MG63 (cell line): ENCODE data around the gene SHLD1. TPM values are rescaled to one million over a fixed set of nuclear protein-coding genes. Genes with fewer than 3 reads are reported as not detected.

ENCODE experiments used
- DNase-seq: peaks from one replicate; pipeline ENCODE4 v3.0.0-alpha.2; 2020
- H3K27me3 ChIP-seq: fragments of 250-450 bp; sonication (Bioruptor Pico); 2 replicates; pipeline ENCODE4 v1.5.1; 2020; ENCODE audit warnings: mild to moderate bottlenecking, moderate library complexity
- H3K36me3 ChIP-seq: fragments of 250-450 bp; sonication (Bioruptor Pico); 2 replicates; pipeline ENCODE4 v1.5.1; 2020; ENCODE audit warnings: mild to moderate bottlenecking, moderate library complexity
- H3K4me3 ChIP-seq: fragments of 250-450 bp; sonication (Bioruptor Pico); 2 replicates; pipeline ENCODE4 v1.5.1; 2020; ENCODE audit warnings: mild to moderate bottlenecking, moderate library complexity
- H3K9me3 ChIP-seq: fragments of 250-450 bp; sonication (Bioruptor Pico); 2 replicates; pipeline ENCODE4 v1.5.1; 2020; ENCODE audit warnings: mild to moderate bottlenecking, moderate library complexity
- total RNA-seq: library from RNA; depleted of rRNA; stranded (reverse); fragments of >200 nt; shearing (Covaris generic); gene quantifications from 2 replicates; pipeline ENCODE4 v1.2.3, GENCODE V29; 2014; ENCODE audit warnings: low replicate concordance

SHLD1 gene
- total RNA-seq, 1 experiment from 2014 or later, result 6.4 TPM

- no peak for DNase-seq
- no peaks in the 10 kb centered on the region for H3K9me3 ChIP-seq
- H3K27me3 ChIP-seq, result no peaks in the 10 kb centered on the region
- no peaks in the 10 kb centered on the region for H3K36me3 ChIP-seq
- H3K4me3 ChIP-seq, result no peak overlapping the region
Observed at GRCh38 chr20:5827098-5827853, 77.1 kb downstream of the SHLD1 start.

DNA sequence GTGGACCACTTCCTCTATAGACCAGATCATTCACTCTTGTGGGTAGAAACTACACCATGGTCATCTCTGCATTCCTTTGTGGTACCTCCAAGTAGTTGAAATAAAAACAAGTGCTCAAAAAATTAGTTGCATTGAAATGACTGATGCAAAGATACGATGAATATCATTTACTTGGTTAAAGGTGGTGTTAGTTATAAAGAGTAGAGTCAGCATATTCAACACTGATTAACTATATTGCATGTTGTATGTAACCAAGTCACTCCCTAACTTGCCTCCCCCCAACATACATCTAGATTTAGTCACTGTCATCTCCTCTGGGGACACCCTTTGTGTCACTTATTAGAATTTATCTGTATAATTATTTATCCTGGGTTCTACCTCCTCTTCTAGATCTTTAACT lies 77.7 kb downstream of the SHLD1 start:
- Histone ChIP-seq H3K27me3 (no peaks in the 10 kb centered on the region), H3K36me3 (no peaks in the 10 kb centered on the region), H3K9me3 (no peaks in the 10 kb centered on the region), H3K4me3 (no peak overlapping the region)
- DNase-seq, result no peak

DNA sequence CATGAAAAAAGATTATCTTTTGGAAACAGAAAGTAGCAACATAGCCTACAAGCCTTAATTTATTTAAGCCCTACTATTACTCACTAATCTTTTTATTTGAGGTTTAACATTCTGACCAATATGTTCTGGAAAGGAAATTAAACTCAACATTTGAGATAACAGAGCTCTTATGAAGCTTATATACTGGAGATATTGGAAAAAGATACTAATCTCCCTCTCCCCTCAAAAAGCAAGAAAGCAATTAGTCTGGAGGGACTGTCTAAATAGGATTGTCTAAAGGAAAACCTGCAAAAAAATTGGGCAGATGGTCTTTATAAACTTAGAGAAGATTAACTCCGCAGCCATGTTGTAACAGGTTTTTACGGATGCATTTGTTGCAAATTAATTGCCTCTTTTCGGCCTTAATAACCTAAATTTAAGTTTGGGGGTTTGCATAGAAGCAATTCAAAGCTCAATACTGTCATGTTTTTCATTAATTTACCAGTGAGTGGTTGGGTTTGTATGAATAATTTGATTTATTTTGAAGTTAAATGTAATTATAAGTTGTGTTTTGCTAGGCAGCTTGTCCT lies 79.1 kb downstream of the SHLD1 start:
- Histone ChIP-seq H3K9me3 (no peaks in the 10 kb centered on the region), H3K4me3 (no peak overlapping the region), H3K27me3 (no peaks in the 10 kb centered on the region), H3K36me3 (no peaks in the 10 kb centered on the region)
- DNase-seq, result no peak

GRCh38 chr20:5831539-5832237 lies 81.5 kb downstream of the SHLD1 start:
- Histone ChIP-seq H3K27me3 (no peaks in the 10 kb centered on the region), H3K9me3 (no peaks in the 10 kb centered on the region), H3K36me3 (no peaks in the 10 kb centered on the region), H3K4me3 (no peak overlapping the region)
- no peak for DNase-seq

- Histone ChIP-seq H3K27me3 (no peaks in the 10 kb centered on the region), H3K4me3 (no peak overlapping the region), H3K36me3 (no peaks in the 10 kb centered on the region), H3K9me3 (no peaks in the 10 kb centered on the region)
- no peak for DNase-seq
Observed at GRCh38 chr20:5833309-5833941, 83.2 kb downstream of the SHLD1 start.

DNA sequence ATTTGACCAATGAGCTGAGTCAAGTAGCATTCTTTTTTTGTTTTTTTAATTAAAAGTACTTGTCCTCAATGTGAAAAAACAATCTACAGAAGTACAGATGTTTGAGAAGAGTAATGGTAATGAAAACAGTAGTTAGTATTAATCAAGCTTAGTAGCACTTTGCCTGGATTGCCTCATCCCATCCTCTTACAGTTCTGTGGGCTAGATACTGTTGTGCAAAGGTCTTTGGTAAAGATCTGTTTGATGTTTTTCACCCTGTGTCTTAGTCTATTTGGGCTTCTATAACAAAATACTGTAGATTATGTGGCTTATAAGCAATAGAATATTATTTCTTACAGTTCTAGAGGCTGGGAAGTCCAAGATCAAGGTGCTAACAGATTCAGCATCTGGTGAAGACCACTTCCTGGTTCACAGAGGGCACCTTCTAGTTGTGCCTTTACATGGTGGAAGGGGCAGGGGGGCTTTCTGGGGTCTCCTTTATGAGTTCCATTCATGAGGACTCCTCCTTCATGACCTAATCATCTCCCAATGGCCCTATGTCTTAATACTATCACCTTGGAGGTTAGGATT lies 84.3 kb downstream of the SHLD1 start:
- H3K27me3 ChIP-seq, result no peaks in the 10 kb centered on the region
- H3K36me3 ChIP-seq, result no peaks in the 10 kb centered on the region
- no peaks in the 10 kb centered on the region for H3K9me3 ChIP-seq
- H3K4me3 ChIP-seq, result no peak overlapping the region
- no peak for DNase-seq

GRCh38 chr20:5835321-5835821 lies 85.2 kb downstream of the SHLD1 start:
- no peaks in the 10 kb centered on the region for H3K9me3 ChIP-seq
- H3K36me3 ChIP-seq, result no peaks in the 10 kb centered on the region
- H3K4me3 ChIP-seq, result no peak overlapping the region
- peak; percentile 25 for DNase-seq
- no peaks in the 10 kb centered on the region for H3K27me3 ChIP-seq

GRCh38 chr20:5835871-5836270 lies 85.7 kb downstream of the SHLD1 start:
- Histone ChIP-seq H3K4me3 (no peak overlapping the region), H3K36me3 (no peaks in the 10 kb centered on the region), H3K9me3 (no peaks in the 10 kb centered on the region), H3K27me3 (no peaks in the 10 kb centered on the region)
- no peak for DNase-seq

- H3K9me3 ChIP-seq, result no peaks in the 10 kb centered on the region
Observed at GRCh38 chr20:5836569-5836968, 86.4 kb downstream of the SHLD1 start.

GRCh38 chr20:5840411-5841002 lies 90.3 kb downstream of the SHLD1 start:
- DNase-seq, result no peak

More at GRCh38 chr20:5836569-5836968, 86.4 kb downstream of the SHLD1 start:
- no peaks in the 10 kb centered on the region for H3K36me3 ChIP-seq
- H3K27me3 ChIP-seq, result no peaks in the 10 kb centered on the region
- no peak overlapping the region for H3K4me3 ChIP-seq
- DNase-seq, result no peak

DNA sequence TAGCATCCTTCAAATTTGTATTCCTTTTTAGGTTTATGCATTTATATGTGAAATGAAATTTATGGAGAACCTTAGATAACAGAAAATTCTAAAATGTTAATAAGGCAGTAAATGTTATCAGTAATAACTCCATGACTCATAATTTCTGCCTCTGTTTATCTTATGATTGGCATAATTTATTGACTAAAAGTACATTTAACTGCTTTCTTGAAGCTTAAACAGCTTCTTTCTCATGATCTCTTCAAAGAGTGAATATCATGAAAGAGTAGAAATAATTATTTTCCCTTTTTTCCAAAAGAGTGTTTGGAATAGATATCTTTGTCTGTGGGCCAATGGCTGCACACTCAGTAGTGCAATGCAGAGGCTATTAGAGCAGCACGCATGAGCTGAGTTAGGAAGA lies 91.3 kb downstream of the SHLD1 start:
- Histone ChIP-seq H3K27me3 (no peaks in the 10 kb centered on the region), H3K4me3 (no peak overlapping the region), H3K9me3 (no peaks in the 10 kb centered on the region), H3K36me3 (no peaks in the 10 kb centered on the region)
- no peak for DNase-seq

More at GRCh38 chr20:5840411-5841002, 90.3 kb downstream of the SHLD1 start:
- H3K4me3 ChIP-seq, result no peak overlapping the region
- H3K27me3 ChIP-seq, result no peaks in the 10 kb centered on the region
- no peaks in the 10 kb centered on the region for H3K9me3 ChIP-seq
- H3K36me3 ChIP-seq, result no peaks in the 10 kb centered on the region

GRCh38 chr20:5842465-5842864 lies 92.3 kb downstream of the SHLD1 start:
- no peaks in the 10 kb centered on the region for H3K27me3 ChIP-seq
- H3K4me3 ChIP-seq, result no peak overlapping the region
- H3K9me3 ChIP-seq, result no peaks in the 10 kb centered on the region
- H3K36me3 ChIP-seq, result no peaks in the 10 kb centered on the region
- DNase-seq, result no peak

DNA sequence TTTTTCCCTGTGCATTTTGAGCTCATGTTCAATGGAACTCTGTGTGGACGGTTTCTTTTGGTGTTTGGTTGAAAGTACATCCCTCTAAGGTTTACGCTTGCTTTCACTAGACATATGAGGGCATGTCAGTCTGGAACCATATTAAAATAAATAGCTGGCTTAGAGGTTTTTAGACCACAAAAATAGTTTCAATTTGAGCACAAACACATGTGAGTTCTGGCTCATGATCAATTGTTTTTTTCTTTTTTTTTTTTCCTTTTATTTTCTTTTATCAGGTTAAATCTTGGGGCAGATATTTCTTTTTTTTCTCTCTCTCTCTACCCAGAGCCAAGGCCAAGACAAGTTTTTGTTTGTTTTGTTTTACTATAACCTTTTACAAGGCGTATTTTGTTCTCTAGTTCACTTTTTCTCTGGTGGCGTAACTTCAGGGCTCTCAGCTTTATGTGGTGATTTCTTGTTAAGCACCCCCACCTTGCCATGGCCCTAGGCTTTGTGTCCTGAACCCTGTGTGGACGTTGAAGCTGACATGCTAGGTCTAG lies 92.9 kb downstream of the SHLD1 start:
- no peaks in the 10 kb centered on the region for H3K27me3 ChIP-seq
- H3K36me3 ChIP-seq, result no peaks in the 10 kb centered on the region
- no peaks in the 10 kb centered on the region for H3K9me3 ChIP-seq
- DNase-seq, result no peak
- no peak overlapping the region for H3K4me3 ChIP-seq

DNA sequence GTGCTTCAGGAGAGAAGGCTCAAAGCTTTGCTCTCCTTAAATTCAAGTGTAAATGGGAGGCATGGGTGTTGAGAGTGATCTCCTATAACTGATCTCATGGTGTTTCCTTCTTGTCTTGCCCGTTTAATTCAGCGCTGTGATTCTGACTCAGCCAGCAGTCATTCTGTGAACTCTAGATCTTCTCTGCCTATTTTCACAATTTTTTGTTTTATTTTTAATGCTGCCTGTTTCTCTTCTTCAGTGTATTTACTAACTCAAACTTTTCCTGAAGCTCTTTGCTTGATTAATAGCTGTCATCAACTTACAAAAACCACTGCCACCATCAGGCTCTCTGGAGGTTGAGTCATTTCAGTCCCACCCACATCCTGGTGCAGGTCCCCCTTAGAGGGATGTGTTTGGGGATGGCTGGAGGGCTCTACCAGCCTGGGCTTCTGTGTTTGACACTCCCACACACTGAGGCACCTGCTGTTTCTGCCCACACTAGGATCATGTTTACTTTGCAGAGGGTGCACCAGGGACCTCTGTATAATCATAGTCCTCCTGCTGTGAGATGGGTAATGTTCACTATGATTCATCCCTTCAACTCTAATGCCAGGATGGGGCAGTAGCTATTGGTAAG lies 94.0 kb downstream of the SHLD1 start:
- peak; percentile 66 for DNase-seq
- no peaks in the 10 kb centered on the region for H3K9me3 ChIP-seq
- no peak overlapping the region for H3K4me3 ChIP-seq
- H3K27me3 ChIP-seq, result no peaks in the 10 kb centered on the region
- no peaks in the 10 kb centered on the region for H3K36me3 ChIP-seq

DNA sequence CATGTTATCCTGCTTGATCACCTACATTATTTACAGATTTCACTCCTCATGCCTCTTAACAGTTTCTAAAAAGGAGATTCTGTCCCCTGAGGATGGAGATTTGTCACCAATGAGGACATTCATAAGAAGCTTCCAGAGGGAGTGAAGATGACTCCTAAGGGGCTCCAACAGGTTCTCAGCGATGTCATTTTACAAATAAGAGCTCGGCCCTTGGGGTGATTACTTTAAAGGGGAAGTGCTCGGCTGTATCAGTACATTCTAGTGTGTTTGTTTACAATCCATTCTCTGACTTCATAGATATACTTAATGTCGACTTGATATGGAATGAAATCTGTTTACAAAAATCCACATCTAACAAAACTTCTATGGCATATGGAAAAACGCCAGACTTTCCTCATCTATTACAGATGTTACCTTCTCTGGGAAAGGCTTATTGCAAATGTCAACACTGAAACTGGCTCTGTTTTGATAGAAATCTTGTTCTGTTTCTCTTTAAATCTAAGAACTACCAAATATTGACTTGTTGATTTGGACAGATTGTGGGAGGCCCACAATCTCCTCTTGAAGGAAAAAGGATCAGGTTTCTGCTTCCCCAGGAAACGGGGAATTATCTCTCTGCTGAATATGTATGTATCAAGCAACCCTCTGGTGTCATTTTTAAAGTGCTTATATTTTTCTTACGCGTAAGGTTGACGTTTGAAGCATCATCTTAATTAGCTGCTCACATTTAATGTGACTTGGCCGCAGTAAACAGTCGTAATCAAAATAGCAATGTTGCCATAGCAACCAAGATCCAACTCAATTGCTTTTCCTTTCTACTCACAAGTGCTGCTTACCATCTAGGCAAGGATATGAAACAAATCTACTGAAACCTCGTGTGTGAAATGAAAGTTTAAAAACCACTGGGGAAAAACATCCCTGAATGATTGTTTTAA lies 95.7 kb downstream of the SHLD1 start:
- no peak for DNase-seq
- Histone ChIP-seq H3K4me3 (no peak overlapping the region), H3K9me3 (no peaks in the 10 kb centered on the region), H3K36me3 (no peaks in the 10 kb centered on the region), H3K27me3 (no peaks in the 10 kb centered on the region)
